Liver (tissue), 3 donors: Measurements from ENCODE around the gene ZNF616.

Experiments used
- FOXA1 ChIP-seq: IDR thresholded peaks from 2 replicates; pipeline ENCODE4 v1.6.1; 2016; ENCODE audit warnings: antibody characterized with exemption
- GABPA ChIP-seq, 2 donors: IDR thresholded peaks in 1 of 2; conservative IDR thresholded peaks in 1 of 2; 2 replicates each; pipeline ENCODE4 v1.6.1; 2016; ENCODE audit warnings: antibody characterized with exemption in 2 of 2, mild to moderate bottlenecking in 1 of 2, moderate library complexity in 1 of 2
- JUND ChIP-seq, 2 donors: IDR thresholded peaks; 2 replicates each; pipeline ENCODE4 v1.6.1; 2016; ENCODE audit warnings: antibody characterized with exemption in 2 of 2
- RAD21 ChIP-seq, 2 donors: IDR thresholded peaks; 2 replicates each; pipeline ENCODE4 v1.6.1; 2016; ENCODE audit warnings: antibody characterized with exemption in 2 of 2, mild to moderate bottlenecking in 2 of 2
- SP1 ChIP-seq: IDR thresholded peaks from 2 replicates; pipeline ENCODE4 v1.6.1; 2018; ENCODE audit warnings: antibody characterized with exemption, mild to moderate bottlenecking
- TAF1 ChIP-seq: conservative IDR thresholded peaks from 2 replicates; pipeline ENCODE4 v1.6.1; 2016; ENCODE audit warnings: antibody characterized with exemption, mild to moderate bottlenecking
- TF ChIP-seq, protein P1 (sequence below): IDR thresholded peaks from 2 replicates; pipeline ENCODE4 v1.6.1; 2016; ENCODE audit warnings: antibody characterized with exemption
- TF ChIP-seq, protein P2 (sequence below): fragments of 150-350 bp; IDR thresholded peaks from 2 replicates; pipeline ENCODE4 v1.5.1; 2017; ENCODE audit warnings: improper control_type of control experiment, low read depth, low read length; ENCODE audit not compliant: missing input control
- TF ChIP-seq, protein P3 (sequence below): IDR thresholded peaks from 2 replicates; pipeline ENCODE4 v1.6.1; 2016; ENCODE audit warnings: antibody characterized with exemption, mild to moderate bottlenecking
- donor health status: healthy.
- donor health status: healthy.

DNA sequence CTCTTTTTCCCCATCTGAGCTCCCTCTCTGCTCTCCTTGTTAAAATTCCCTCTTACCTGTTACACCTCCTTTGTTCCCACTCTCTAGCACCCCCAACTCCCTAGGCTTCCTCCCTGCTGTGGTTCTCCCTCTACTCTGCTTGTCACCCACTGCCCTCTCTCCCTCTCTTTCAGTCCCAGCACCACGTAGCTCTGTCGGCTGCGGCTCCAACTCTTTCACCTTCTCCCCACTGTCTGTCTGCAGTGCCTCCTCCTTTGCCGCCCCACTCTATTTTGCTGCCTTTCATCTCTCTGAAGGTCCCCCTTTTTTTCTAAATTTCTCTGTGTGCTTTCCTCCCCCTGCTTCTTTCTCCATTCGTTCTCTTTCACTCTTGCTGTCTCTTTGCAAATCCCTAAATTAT is 30.6 kb upstream of the ZNF616 start:
- TF ChIP-seq, protein P1, sequence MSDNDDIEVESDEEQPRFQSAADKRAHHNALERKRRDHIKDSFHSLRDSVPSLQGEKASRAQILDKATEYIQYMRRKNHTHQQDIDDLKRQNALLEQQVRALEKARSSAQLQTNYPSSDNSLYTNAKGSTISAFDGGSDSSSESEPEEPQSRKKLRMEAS: no peak
- TF ChIP-seq, protein P2, sequence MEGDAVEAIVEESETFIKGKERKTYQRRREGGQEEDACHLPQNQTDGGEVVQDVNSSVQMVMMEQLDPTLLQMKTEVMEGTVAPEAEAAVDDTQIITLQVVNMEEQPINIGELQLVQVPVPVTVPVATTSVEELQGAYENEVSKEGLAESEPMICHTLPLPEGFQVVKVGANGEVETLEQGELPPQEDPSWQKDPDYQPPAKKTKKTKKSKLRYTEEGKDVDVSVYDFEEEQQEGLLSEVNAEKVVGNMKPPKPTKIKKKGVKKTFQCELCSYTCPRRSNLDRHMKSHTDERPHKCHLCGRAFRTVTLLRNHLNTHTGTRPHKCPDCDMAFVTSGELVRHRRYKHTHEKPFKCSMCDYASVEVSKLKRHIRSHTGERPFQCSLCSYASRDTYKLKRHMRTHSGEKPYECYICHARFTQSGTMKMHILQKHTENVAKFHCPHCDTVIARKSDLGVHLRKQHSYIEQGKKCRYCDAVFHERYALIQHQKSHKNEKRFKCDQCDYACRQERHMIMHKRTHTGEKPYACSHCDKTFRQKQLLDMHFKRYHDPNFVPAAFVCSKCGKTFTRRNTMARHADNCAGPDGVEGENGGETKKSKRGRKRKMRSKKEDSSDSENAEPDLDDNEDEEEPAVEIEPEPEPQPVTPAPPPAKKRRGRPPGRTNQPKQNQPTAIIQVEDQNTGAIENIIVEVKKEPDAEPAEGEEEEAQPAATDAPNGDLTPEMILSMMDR: no peak
- TF ChIP-seq JUND (IDR thresholded peaks at IDR 0.05) (no peak), SP1 (no peak), TAF1 (no peak), GABPA (IDR thresholded peaks at IDR 0.05 in 1 of 2, conservative IDR thresholded peaks at IDR 0.05 in 1 of 2) (no peak), RAD21 (IDR thresholded peaks at IDR 0.05) (no peak), FOXA1 (no peak)
- TF ChIP-seq, protein P3, sequence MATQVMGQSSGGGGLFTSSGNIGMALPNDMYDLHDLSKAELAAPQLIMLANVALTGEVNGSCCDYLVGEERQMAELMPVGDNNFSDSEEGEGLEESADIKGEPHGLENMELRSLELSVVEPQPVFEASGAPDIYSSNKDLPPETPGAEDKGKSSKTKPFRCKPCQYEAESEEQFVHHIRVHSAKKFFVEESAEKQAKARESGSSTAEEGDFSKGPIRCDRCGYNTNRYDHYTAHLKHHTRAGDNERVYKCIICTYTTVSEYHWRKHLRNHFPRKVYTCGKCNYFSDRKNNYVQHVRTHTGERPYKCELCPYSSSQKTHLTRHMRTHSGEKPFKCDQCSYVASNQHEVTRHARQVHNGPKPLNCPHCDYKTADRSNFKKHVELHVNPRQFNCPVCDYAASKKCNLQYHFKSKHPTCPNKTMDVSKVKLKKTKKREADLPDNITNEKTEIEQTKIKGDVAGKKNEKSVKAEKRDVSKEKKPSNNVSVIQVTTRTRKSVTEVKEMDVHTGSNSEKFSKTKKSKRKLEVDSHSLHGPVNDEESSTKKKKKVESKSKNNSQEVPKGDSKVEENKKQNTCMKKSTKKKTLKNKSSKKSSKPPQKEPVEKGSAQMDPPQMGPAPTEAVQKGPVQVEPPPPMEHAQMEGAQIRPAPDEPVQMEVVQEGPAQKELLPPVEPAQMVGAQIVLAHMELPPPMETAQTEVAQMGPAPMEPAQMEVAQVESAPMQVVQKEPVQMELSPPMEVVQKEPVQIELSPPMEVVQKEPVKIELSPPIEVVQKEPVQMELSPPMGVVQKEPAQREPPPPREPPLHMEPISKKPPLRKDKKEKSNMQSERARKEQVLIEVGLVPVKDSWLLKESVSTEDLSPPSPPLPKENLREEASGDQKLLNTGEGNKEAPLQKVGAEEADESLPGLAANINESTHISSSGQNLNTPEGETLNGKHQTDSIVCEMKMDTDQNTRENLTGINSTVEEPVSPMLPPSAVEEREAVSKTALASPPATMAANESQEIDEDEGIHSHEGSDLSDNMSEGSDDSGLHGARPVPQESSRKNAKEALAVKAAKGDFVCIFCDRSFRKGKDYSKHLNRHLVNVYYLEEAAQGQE: no peak
